Epithelial cell of proximal tubule (primary cell): Measurements from ENCODE around the gene SRPRB. TPM values are rescaled to one million over a fixed set of nuclear protein-coding genes. Genes with fewer than 3 reads are reported as not detected.

Experiments
- DNase-seq: peaks from one replicate; pipeline ENCODE4 v3.0.0-alpha.2; 2011; ENCODE audit warnings: low read depth
- H3K4me3 ChIP-seq: 2 replicates; pipeline ENCODE4 v1.5.1; 2011; ENCODE audit warnings: low read depth, mild to moderate bottlenecking, low read length
- CTCF ChIP-seq: conservative IDR thresholded peaks from 2 replicates; pipeline ENCODE4 v1.5.1; 2012; ENCODE audit warnings: low read depth, mild to moderate bottlenecking, low read length
- total RNA-seq: library from RNA; depleted of rRNA; stranded (reverse); fragments of >200 nt; gene quantifications from 2 replicates; pipeline ENCODE4 v1.2.3, GENCODE V29; 2015

SRPRB gene
- total RNA-seq, 1 donor from 2014 or later = 18.7 TPM

GRCh38 chr3:133812872-133813271 lies 7.3 kb downstream of the SRPRB start:
- no peak for DNase-seq
- no peak overlapping the region for H3K4me3 ChIP-seq
- no peak for TF ChIP-seq CTCF

- no peak for DNase-seq
- no peak for TF ChIP-seq CTCF
- H3K4me3 ChIP-seq = no peak overlapping the region
Observed at GRCh38 chr3:133815386-133815785, 9.8 kb downstream of the SRPRB start.

DNA sequence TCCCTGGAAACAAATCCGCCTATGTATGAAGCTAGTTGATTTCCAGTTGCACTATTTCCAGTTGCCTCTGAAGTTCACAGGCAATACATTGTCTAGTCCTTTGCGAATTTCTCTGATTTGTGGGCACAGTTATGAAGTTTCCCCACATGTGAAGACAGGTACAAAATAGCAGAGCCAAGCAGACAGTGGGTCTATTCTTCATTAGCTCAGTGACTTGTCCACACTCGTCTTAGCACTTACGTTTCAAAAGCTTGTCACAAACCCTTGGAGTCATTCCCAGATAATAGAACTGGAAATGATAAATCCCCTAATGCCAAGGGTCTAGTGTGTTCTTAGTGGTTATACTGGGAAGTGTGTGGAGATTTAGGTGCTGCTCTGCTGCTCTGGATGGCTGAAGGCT lies 14.5 kb downstream of the SRPRB start:
- no peak overlapping the region for H3K4me3 ChIP-seq
- TF ChIP-seq CTCF = no peak
- no peak for DNase-seq

- TF ChIP-seq CTCF = no peak
- no peak for DNase-seq
- H3K4me3 ChIP-seq = no peak overlapping the region
Observed at GRCh38 chr3:133820889-133821675, 15.5 kb downstream of the SRPRB start.

DNA sequence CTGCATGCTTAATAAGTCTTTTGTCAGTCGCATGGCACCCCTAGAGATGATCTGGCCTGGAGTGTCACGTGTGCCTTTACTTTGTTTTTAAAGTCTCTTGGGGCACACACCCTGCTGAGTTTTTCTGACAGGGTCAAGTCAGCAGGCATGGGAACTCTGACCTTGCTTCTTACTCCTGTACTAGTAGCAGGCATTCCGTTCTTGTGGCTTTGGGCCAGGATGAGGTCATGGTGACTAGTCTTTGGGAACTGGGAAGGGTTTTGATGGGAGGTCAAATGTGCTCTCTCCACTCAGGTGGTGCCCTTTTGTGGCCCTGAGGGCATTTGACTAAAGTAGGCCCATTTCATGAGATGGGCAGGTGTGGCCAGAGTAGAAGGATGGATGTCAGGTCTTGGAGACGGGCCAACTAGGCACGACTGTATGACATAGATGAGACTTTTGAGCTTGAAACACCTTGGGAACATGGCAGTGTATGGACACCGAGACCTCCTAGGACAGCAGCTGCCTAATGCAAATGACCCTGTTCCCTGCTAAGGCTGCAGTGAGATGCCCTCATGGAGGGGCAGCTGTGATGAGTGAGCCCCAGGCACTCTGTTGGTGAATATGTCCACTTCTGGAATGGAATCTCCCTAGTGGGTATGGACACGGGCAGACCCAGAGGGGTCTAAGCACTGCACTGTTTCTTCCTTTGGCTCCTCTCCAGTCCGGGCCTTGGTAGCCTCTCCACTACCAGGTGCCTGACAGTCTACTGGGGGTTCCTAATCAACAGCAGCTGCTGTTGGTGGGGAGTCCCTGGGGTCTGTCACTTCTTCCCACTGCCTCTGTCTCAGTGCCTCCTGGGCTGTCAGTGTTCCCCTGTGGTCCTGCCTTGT lies 16.4 kb downstream of the SRPRB start:
- H3K4me3 ChIP-seq = no peak overlapping the region
- TF ChIP-seq CTCF = peak; percentile 83
- DNase-seq = peak; percentile 91

DNA sequence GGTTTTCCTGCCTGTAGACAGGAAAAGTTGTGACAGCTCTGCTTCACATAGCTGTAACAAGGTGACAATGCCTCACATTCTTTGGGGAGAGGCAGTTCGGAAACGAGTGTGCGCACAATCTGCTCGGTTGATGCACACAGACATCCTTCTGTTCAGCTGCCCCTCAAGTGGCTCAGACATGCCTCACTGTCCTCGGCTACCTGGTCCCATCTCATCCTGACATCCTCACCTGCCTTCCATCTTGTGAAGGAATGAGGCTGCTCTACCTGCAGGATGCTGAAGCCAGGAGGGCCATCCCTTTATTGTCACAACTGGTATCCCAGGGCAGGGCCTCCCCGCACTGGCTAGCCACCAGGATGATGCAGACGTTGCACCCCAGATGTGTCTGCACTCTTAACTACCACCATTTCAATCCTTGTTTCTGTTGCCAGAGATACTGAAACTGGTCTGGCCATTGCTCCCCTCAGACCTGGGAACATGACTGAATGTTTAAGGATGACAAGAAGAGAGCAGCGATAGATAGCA lies 19.4 kb downstream of the SRPRB start:
- H3K4me3 ChIP-seq = no peak overlapping the region
- no peak for TF ChIP-seq CTCF

More for the DNA sequence above, 19.4 kb downstream of the SRPRB start:
- no peak for DNase-seq
